ENCODE measurements around the gene KIT.

KIT gene

DNA sequence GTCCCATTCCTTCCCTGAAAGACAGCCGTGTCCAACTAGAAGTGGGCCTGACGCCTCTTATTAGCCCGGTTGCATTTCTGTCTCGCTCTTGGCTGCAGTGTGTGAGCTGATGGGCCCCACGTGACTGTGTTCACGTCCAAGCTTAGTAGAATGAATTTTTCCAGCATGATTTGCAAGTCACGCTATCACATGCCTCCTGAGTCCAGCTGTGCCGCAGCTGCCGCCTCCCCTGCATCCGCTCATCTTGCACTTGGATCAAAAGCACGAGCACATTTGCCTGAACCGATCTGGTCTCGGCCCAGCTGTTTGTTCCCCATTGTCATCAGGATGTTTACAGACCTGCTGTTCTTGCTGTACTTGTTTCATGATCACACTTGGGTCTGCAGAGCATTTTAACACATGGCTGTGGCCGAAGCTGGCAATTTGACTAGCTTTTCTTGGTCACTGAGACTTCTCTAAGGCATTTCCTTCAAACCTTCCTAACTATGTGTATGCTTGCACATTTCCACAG, 126.5 kb downstream of the KIT start:
- DNase-seq (ENCODE audit: low read depth, low spot score) = no peak
- no peak overlapping the region for H3K4me3 ChIP-seq (ENCODE audit: low read length)

Measured in Jurkat, Clone E6-1 (cell line).